ENCODE data around the gene C20orf204.
A peak's percentile ranks its signal among the peaks of the same experiment; 100 is the strongest.

The C20orf204 gene

GRCh38 chr20:64062276-64062595 lies 26.3 kb downstream of the C20orf204 start:
- DNase-seq (ENCODE audit: low read depth): no peak
- no peak for TF ChIP-seq CTCF (IDR thresholded peaks at IDR 0.05; ENCODE audit: low read depth, low read length, missing control alignments)
- peak overlapping the region; percentile 83 for H3K4me3 ChIP-seq (ENCODE audit: low read depth, low read length)
- in situ Hi-C loops (cut with HindIII; ENCODE audit: low sequenced_read_pairs): no loop called here

GRCh38 chr20:64062596-64063388 lies 26.8 kb downstream of the C20orf204 start, which contains the start of gene TCEA2:
TCEA2 (plus strand) TSS chr20:64063198; CDS start chr20:64063313, 115 bp downstream.
- in situ Hi-C loops (cut with HindIII; ENCODE audit: low sequenced_read_pairs): no loop called here
- DNase-seq (ENCODE audit: low read depth): peak; percentile 80
- H3K4me3 ChIP-seq (ENCODE audit: low read depth, low read length): peak within 1 kb of the TSS; percentile 83
- no peak for TF ChIP-seq CTCF (IDR thresholded peaks at IDR 0.05; ENCODE audit: low read depth, low read length, missing control alignments)

- no peak for TF ChIP-seq CTCF (IDR thresholded peaks at IDR 0.05; ENCODE audit: low read depth, low read length, missing control alignments)
- in situ Hi-C loops (cut with HindIII; ENCODE audit: low sequenced_read_pairs): no loop called here
- DNase-seq (ENCODE audit: low read depth): no peak
- H3K4me3 ChIP-seq (ENCODE audit: low read depth, low read length): peak overlapping the region; percentile 83
Observed at GRCh38 chr20:64063389-64064144, 27.6 kb downstream of the C20orf204 start.

GRCh38 chr20:64064145-64064698 lies 28.2 kb downstream of the C20orf204 start:
- in situ Hi-C loops (cut with HindIII; ENCODE audit: low sequenced_read_pairs): no loop called here
- peak overlapping the region; percentile 83 for H3K4me3 ChIP-seq (ENCODE audit: low read depth, low read length)
- no peak for DNase-seq (ENCODE audit: low read depth)
- no peak for TF ChIP-seq CTCF (IDR thresholded peaks at IDR 0.05; ENCODE audit: low read depth, low read length, missing control alignments)

- in situ Hi-C loops (cut with HindIII; ENCODE audit: low sequenced_read_pairs): no loop called here
- TF ChIP-seq CTCF (IDR thresholded peaks at IDR 0.05; ENCODE audit: low read depth, low read length, missing control alignments): no peak
Observed at GRCh38 chr20:64065062-64065973, 29.3 kb downstream of the C20orf204 start.

GRCh38 chr20:64065974-64066343 lies 30.0 kb downstream of the C20orf204 start:
- peak; percentile 57 for DNase-seq (ENCODE audit: low read depth)
- TF ChIP-seq CTCF (IDR thresholded peaks at IDR 0.05; ENCODE audit: low read depth, low read length, missing control alignments): no peak
- H3K4me3 ChIP-seq (ENCODE audit: low read depth, low read length): no peak overlapping the region
- in situ Hi-C loops (cut with HindIII; ENCODE audit: low sequenced_read_pairs): no loop called here

More at GRCh38 chr20:64065062-64065973, 29.3 kb downstream of the C20orf204 start:
- no peak overlapping the region for H3K4me3 ChIP-seq (ENCODE audit: low read depth, low read length)
- no peak for DNase-seq (ENCODE audit: low read depth)

All from astrocyte of the cerebellum (primary cell).